Inferior parietal cortex (tissue), 1 donor: ENCODE data around the gene RGS13.

Experiments
- DNase-seq: peaks from one replicate; pipeline ENCODE4 v3.0.0-alpha.2; 2016; ENCODE audit errors: extremely low spot score

Gene RGS13

DNA sequence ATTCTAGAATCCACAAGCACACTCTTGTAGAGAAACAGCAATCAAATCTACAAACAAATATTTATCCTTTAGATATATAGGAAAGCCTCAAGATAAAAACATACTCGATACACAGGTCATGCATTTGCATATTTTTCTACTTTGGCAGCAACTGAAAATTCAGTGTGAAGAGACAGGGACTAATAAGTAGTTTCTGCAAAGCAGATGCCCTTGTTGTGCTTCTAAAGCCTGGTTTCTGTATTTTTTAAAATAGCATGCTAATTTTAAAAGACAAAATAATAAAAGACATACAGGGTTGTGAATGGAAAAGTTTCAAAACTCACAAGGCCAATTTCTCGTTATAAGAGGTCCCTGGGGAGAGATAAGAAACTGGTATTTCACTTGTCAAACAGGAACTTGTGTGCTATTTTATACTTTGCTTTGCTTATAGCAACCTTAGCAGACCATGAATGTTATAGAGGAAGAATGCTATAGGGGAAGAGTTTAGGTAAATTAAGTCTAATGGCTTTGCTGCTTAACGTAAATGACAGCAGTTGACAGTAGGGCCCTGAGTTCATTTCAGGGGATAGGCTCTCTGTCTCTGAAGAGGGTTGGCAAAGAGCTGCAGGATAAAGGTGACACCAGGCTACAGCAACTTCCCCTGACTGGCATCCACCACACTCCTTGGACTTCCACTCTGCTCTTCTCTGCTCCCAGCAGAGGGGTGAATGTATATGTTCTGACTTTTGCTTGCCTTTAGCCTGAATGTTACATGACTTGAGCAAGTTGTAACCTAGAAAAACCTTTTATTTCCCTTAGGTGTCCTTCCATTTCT, 9.4 kb upstream of the RGS13 start:
- no peak for DNase-seq

GRCh38 chr1:192627901-192628300, 8.0 kb upstream of the RGS13 start:
- no peak for DNase-seq

- DNase-seq: no peak
These were observed 7.4 kb upstream of the RGS13 start for GRCh38 chr1:192628396-192629057.

- DNase-seq: no peak
These were observed 6.3 kb upstream of the RGS13 start for GRCh38 chr1:192629612-192630011.

GRCh38 chr1:192630521-192631287, 5.2 kb upstream of the RGS13 start:
- no peak for DNase-seq

DNA sequence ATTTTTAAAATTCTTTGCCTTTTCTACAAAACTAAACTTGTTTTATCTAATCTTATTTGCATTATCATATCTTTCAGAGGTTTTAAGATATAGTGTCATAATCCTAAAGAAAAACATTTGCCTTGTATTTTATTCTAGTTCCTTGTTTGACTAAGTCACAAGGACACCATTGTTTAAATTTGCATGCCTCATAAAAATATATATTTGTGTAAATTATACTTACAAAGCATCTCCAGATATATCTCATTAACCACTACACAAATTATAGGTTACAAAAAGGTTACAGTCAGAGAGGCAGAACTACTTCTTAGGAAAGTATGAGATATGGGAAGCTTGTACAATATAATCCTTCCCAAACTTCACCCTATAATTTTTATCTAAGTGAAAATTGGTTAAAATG, 4.2 kb upstream of the RGS13 start:
- DNase-seq: no peak

- no peak for DNase-seq
These were observed 3.8 kb upstream of the RGS13 start for GRCh38 chr1:192632188-192632587.

- no peak for DNase-seq
These were observed 3.1 kb upstream of the RGS13 start for GRCh38 chr1:192632641-192633532.

- no peak for DNase-seq
These were observed 2.3 kb upstream of the RGS13 start for GRCh38 chr1:192633533-192634253.

DNA sequence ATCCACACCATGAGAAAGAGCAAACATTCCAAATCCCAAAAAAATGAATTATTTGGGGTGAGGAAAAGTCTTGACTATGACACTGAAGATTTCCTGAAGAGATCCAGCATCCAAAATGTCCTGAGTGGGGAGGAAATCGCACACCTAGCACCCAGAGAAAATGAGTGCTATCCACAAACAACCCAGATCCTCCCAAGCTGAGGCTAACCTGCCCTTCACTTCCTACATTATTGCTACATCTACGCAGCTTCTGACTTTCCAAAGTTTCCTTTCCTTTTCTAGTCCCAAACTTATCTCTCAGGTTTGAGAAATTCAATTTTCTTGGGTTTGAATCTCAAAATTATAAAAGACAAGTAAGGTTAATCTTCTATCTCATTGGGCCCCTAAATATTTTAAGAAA, 906 bp upstream of the RGS13 start:
- DNase-seq: no peak

DNA sequence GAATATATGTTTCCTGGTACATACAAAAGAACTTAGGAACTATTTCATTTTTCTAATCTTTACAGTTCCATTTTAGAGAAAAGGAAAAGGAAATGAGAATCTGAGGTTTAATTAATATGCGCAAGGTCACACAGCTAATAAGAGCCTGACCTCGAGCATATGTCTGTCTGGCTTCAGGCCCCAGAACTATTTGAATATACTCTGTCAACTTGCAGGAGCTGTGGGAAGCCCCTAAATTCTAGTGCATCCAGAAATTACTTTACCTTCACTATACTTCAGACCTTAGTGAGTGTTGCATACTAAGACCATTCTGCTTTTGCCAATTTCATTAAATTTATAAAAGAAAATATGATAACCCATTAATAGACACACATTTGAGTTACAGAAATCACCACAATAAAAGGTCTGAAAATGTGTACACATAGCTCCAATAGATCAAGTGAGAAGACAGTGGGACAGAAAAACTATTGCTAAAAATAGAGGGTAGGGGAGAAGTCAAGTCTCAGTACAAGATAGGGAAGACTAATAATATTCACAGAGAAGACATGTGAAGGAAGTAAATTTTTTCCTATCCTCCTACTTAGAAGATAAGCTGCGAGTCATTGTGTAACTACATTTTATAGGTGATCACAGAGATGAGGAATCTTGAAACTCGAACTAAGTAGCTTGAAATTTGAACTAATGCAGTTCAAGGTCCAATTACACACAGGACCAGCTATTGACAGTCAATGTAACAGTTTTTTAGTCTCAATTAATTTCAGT, 3.8 kb downstream of the RGS13 start:
- no peak for DNase-seq

GRCh38 chr1:192652159-192652558, 16.2 kb downstream of the RGS13 start:
- DNase-seq: no peak

DNA sequence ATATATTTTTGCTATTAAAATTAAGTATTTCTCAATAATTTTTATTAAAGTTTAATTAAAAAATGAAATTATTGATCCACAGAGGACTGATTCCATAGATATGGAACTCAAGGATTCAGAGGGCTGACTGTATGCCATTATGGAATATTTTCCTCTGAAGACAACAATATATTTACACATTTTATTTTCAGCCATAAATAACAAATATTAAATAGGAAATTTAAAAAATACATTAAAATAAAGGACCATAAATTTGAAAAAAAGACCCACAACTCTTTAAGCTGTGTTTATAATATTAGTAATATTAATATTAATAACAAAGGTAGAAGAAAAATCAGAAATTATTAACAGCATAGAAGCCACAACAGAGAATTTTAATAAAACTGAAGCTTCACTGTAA, 18.2 kb downstream of the RGS13 start:
- no peak for DNase-seq

GRCh38 chr1:192654591-192655251, 18.8 kb downstream of the RGS13 start:
- peak; percentile 29 for DNase-seq

DNA sequence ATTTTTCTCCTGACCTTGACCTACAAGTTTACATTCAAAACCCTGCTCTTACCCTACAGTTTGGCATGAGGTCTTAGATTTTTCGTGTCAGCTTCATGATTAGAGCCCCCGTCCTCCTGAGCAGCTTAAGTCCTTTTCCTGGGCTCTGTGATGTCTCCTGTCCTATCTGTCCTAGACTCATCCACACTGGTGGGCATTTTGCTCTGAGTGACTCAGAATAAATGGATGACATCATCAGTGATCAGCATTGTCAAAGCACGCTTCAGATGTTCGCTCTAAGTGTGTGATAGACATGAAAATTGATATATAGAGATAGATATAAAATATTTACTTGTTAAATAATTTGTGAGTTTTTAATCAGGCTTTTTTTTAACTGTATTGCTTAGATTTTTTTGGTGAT, 21.8 kb downstream of the RGS13 start:
- DNase-seq: no peak

GRCh38 chr1:192658255-192658654, 22.3 kb downstream of the RGS13 start:
- DNase-seq: no peak

- DNase-seq: no peak
These were observed 24.7 kb downstream of the RGS13 start for GRCh38 chr1:192660613-192661012.

DNA sequence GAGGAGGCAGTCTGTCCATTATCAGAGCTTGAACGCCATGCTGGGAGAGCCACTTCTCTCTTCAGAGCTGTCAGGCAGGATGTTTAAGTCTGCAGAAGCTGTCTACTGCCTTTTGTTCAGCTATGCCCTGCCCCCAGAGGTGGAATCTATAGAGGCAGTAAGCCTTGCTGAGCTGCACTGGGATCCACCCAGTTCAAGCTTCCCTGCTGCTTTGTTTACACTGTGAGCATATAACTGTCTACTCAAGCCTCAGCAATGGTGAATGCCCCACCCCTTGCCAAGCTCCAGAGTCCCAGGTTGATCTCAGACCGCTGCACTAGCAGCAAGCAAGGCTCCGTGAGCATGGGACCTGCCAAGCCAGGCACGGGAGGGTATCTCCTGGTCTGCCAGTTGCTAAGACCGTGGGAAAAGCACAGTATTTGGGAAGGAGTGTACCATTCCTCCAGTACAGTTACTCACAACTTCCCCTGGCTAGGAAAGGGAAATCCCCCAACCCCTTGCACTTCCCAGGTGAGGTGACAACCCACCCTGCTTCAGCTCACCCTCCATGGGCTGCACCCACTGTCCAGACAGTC, 32.5 kb downstream of the RGS13 start:
- DNase-seq: no peak

- no peak for DNase-seq
These were observed 33.2 kb downstream of the RGS13 start for GRCh38 chr1:192669174-192669573.
